Measurements from ENCODE around the gene UBE3D.

Gene UBE3D

DNA sequence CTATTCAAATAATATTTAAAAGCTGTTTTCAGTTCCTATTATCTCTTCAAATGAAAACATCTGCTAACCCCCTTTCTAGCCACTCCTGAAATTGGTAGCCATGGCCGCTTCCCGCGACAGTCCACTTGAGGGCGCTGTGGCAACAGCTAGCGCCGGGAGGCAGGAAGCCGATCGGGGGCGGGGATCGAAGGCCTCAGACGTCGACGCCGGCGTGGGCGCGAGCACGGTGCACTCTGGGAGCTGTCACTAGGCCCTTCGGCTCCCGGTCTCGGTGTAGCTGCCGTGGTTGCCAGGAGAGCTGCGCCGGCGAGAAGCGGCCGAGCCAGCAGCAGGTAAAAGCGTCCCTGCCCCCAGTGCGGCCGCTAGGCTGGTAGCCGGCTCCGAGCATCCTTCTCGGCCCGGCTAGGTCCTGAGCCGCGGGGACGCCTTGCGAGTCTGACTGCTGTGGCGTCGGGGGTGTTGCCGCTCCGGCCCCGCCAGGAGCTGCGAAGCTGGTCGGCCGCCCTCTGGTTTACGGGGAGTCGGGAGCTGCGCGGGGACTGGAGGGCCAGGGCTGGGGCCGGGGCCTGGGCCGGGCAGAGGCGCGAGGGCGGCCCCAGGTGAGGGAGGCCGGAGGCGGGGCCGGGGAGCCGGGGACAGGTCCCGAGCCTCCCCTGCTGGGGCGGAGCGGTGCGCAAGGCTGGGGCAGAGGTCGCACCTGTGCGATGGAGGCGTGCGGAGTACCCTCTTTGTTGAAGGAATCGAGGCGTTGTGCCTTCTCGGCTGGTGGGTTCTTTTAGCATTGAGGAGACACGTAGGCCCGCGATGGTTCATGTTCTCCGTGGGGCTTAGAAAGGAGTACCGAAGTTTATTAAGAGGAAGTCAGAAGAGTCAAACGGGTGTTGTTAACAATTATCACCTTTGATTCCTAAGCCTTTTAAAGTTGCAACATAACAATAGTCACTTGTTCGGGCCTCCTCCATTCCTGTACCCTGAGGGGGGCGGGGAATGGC is 2.1 kb upstream of the UBE3D start, which contains the start of gene DOP1A (continued):
- TF ChIP-seq MZF1 (tag by site-specific recombination; IDR thresholded peaks at IDR 0.05; ENCODE audit: borderline replicate concordance), result no peak; the same call in 1 of the 2 replicates
- TF ChIP-seq ZNF76 (tag by site-specific recombination; IDR thresholded peaks at IDR 0.05; ENCODE audit: borderline replicate concordance, low read depth), result peak; percentile 95
- TF ChIP-seq SP2 (tag by site-specific recombination; IDR thresholded peaks at IDR 0.05), result peak; percentile 69
- TF ChIP-seq ZFP37 (tag by site-specific recombination; IDR thresholded peaks at IDR 0.05), result peak; percentile 92
- TF ChIP-seq ZNF221 (tag by site-specific recombination; IDR thresholded peaks at IDR 0.05; ENCODE audit: borderline replicate concordance), result no peak
- no peak for TF ChIP-seq ZNF274 (IDR thresholded peaks at IDR 0.05; ENCODE audit: low read length)
- TF ChIP-seq ZNF274 (tag by site-specific recombination; IDR thresholded peaks at IDR 0.05; ENCODE audit: borderline replicate concordance), result no peak
- TF ChIP-seq, protein P1, sequence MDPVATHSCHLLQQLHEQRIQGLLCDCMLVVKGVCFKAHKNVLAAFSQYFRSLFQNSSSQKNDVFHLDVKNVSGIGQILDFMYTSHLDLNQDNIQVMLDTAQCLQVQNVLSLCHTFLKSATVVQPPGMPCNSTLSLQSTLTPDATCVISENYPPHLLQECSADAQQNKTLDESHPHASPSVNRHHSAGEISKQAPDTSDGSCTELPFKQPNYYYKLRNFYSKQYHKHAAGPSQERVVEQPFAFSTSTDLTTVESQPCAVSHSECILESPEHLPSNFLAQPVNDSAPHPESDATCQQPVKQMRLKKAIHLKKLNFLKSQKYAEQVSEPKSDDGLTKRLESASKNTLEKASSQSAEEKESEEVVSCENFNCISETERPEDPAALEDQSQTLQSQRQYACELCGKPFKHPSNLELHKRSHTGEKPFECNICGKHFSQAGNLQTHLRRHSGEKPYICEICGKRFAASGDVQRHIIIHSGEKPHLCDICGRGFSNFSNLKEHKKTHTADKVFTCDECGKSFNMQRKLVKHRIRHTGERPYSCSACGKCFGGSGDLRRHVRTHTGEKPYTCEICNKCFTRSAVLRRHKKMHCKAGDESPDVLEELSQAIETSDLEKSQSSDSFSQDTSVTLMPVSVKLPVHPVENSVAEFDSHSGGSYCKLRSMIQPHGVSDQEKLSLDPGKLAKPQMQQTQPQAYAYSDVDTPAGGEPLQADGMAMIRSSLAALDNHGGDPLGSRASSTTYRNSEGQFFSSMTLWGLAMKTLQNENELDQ (tag by site-specific recombination; IDR thresholded peaks at IDR 0.05; ENCODE audit: low read depth), result no peak
- no peak for TF ChIP-seq ZNF311 (tag by site-specific recombination; IDR thresholded peaks at IDR 0.05; ENCODE audit: borderline replicate concordance)
- TF ChIP-seq, protein P2, sequence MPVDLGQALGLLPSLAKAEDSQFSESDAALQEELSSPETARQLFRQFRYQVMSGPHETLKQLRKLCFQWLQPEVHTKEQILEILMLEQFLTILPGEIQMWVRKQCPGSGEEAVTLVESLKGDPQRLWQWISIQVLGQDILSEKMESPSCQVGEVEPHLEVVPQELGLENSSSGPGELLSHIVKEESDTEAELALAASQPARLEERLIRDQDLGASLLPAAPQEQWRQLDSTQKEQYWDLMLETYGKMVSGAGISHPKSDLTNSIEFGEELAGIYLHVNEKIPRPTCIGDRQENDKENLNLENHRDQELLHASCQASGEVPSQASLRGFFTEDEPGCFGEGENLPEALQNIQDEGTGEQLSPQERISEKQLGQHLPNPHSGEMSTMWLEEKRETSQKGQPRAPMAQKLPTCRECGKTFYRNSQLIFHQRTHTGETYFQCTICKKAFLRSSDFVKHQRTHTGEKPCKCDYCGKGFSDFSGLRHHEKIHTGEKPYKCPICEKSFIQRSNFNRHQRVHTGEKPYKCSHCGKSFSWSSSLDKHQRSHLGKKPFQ (tag by site-specific recombination; IDR thresholded peaks at IDR 0.05), result no peak
- no peak for TF ChIP-seq ZNF701 (tag by site-specific recombination; IDR thresholded peaks at IDR 0.05)
- TF ChIP-seq, protein P3, sequence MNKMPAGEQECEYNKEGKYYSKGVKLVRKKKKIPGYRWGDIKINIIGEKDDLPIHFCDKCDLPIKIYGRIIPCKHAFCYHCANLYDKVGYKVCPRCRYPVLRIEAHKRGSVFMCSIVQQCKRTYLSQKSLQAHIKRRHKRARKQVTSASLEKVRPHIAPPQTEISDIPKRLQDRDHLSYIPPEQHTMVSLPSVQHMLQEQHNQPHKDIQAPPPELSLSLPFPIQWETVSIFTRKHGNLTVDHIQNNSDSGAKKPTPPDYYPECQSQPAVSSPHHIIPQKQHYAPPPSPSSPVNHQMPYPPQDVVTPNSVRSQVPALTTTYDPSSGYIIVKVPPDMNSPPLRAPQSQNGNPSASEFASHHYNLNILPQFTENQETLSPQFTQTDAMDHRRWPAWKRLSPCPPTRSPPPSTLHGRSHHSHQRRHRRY (tag by site-specific recombination; IDR thresholded peaks at IDR 0.05), result no peak
- peak; percentile 82 for TF ChIP-seq KLF9 (tag by site-specific recombination; IDR thresholded peaks at IDR 0.05; ENCODE audit: low read depth)
- TF ChIP-seq ZNF266 (tag by site-specific recombination; IDR thresholded peaks at IDR 0.05; ENCODE audit: low read depth), result no peak
- TF ChIP-seq ZNF629 (tag by site-specific recombination; IDR thresholded peaks at IDR 0.05), result peak; percentile 68
- no peak for TF ChIP-seq ELK4 (IDR thresholded peaks at IDR 0.05; ENCODE audit: borderline replicate concordance, low read depth, low read length)
- peak; percentile 73; the same call in 1 of the 2 replicates for TF ChIP-seq ZNF660 (tag by site-specific recombination; IDR thresholded peaks at IDR 0.05)
- TF ChIP-seq ZNF223 (tag by site-specific recombination; IDR thresholded peaks at IDR 0.05), result no peak
- TF ChIP-seq ZBTB6 (tag by site-specific recombination; IDR thresholded peaks at IDR 0.05), result peak; percentile 45; the same call in 1 of the 2 replicates
- TF ChIP-seq ZNF48 (tag by site-specific recombination; IDR thresholded peaks at IDR 0.05), result no peak
- no peak for TF ChIP-seq ZBTB21 (tag by site-specific recombination; IDR thresholded peaks at IDR 0.05)
- TF ChIP-seq TCF7L2 (IDR thresholded peaks at IDR 0.05; ENCODE audit: borderline replicate concordance, low read depth, low read length), result no peak
- TF ChIP-seq ZNF37A (tag by site-specific recombination; IDR thresholded peaks at IDR 0.05), result no peak
- no peak for TF ChIP-seq HOXD13 (CRISPR knock-in tag; IDR thresholded peaks at IDR 0.05; ENCODE audit: borderline replicate concordance)
- TF ChIP-seq ZIC2 (tag by site-specific recombination; IDR thresholded peaks at IDR 0.05), result no peak
- no peak for TF ChIP-seq SETDB1 (IDR thresholded peaks at IDR 0.05; ENCODE audit: insufficient read length, low read length)
- no peak for TF ChIP-seq ZNF830 (tag by site-specific recombination; IDR thresholded peaks at IDR 0.05; ENCODE audit: low read depth)
- TF ChIP-seq ZNF10 (tag by site-specific recombination; IDR thresholded peaks at IDR 0.05), result no peak; the same call in 1 of the 2 replicates
- TF ChIP-seq ZNF768 (tag by site-specific recombination; IDR thresholded peaks at IDR 0.05), result no peak; the same call in 1 of the 2 replicates
- TF ChIP-seq IKZF3 (tag by site-specific recombination; IDR thresholded peaks at IDR 0.05), result peak; percentile 31; the same call in 1 of the 2 replicates
- peak; percentile 78 for TF ChIP-seq ZXDB (tag by site-specific recombination; IDR thresholded peaks at IDR 0.05)

Data from HEK293 (cell line).